ENCODE data around the gene AP1G2. TPM values are rescaled to one million over a fixed set of nuclear protein-coding genes. Genes with fewer than 3 reads are reported as not detected.

The AP1G2 gene
- total RNA-seq, 4 donors from 2014 or later: 38.9 to 98.8 (median 68.8) TPM

GRCh38 chr14:23520899-23521533 lies 46.6 kb downstream of the AP1G2 start:
- no peak for DNase-seq
- H3K36me3 ChIP-seq: no peaks in the 10 kb centered on the region
- H3K4me3 ChIP-seq: no peak overlapping the region
- H3K27me3 ChIP-seq: no peaks in the 10 kb centered on the region
- no peak overlapping the region for H3K27ac ChIP-seq
- H3K4me1 ChIP-seq: no peaks in the 10 kb centered on the region
- intact Hi-C loops (cut with DNase I; ENCODE audit: low total_unique reads): no loop called here
- no peak for TF ChIP-seq POLR2A (IDR thresholded peaks at IDR 0.05)
- no peak for TF ChIP-seq CTCF (IDR thresholded peaks at IDR 0.05)
- no peaks in the 10 kb centered on the region for H3K9me3 ChIP-seq

- Histone ChIP-seq H3K27ac (no peak overlapping the region), H3K27me3 (no peaks in the 10 kb centered on the region), H3K4me1 (no peaks in the 10 kb centered on the region), H3K36me3 (no peaks in the 10 kb centered on the region), H3K4me3 (no peak overlapping the region), H3K9me3 (no peaks in the 10 kb centered on the region)
- intact Hi-C loops (cut with DNase I; ENCODE audit: low total_unique reads): no loop called here
- DNase-seq: no peak
- TF ChIP-seq CTCF (IDR thresholded peaks at IDR 0.05) (no peak), POLR2A (IDR thresholded peaks at IDR 0.05) (no peak)
These were observed 48.9 kb downstream of the AP1G2 start for GRCh38 chr14:23518709-23519108.

- H3K36me3 ChIP-seq: no peaks in the 10 kb centered on the region
- no peaks in the 10 kb centered on the region for H3K4me1 ChIP-seq
- no peak overlapping the region for H3K4me3 ChIP-seq
- H3K27ac ChIP-seq: no peak overlapping the region
- no peak for DNase-seq
- TF ChIP-seq CTCF (IDR thresholded peaks at IDR 0.05) (no peak), POLR2A (IDR thresholded peaks at IDR 0.05) (no peak)
- no peaks in the 10 kb centered on the region for H3K9me3 ChIP-seq
- intact Hi-C loops (cut with DNase I; ENCODE audit: low total_unique reads): no loop called here
- H3K27me3 ChIP-seq: no peaks in the 10 kb centered on the region
These were observed 49.8 kb downstream of the AP1G2 start for GRCh38 chr14:23517650-23518326.

- no peak for DNase-seq
- H3K27ac ChIP-seq: no peak overlapping the region
- intact Hi-C loops (cut with DNase I; ENCODE audit: low total_unique reads): no loop called here
These were observed 53.0 kb downstream of the AP1G2 start for GRCh38 chr14:23514644-23514957.

More at GRCh38 chr14:23514644-23514957, 53.0 kb downstream of the AP1G2 start:
- no peak for TF ChIP-seq CTCF (IDR thresholded peaks at IDR 0.05)
- TF ChIP-seq POLR2A (IDR thresholded peaks at IDR 0.05): no peak
- Histone ChIP-seq H3K9me3 (no peaks in the 10 kb centered on the region), H3K4me3 (no peak overlapping the region), H3K36me3 (no peaks in the 10 kb centered on the region), H3K27me3 (no peaks in the 10 kb centered on the region), H3K4me1 (no peaks in the 10 kb centered on the region)

Measured in uterus (tissue), 4 donors.